Measurements from ENCODE around the gene BLTP3A.

GRCh38 chr6:34772940-34773339, 18.9 kb upstream of the BLTP3A start:
- TF ChIP-seq, protein P1, sequence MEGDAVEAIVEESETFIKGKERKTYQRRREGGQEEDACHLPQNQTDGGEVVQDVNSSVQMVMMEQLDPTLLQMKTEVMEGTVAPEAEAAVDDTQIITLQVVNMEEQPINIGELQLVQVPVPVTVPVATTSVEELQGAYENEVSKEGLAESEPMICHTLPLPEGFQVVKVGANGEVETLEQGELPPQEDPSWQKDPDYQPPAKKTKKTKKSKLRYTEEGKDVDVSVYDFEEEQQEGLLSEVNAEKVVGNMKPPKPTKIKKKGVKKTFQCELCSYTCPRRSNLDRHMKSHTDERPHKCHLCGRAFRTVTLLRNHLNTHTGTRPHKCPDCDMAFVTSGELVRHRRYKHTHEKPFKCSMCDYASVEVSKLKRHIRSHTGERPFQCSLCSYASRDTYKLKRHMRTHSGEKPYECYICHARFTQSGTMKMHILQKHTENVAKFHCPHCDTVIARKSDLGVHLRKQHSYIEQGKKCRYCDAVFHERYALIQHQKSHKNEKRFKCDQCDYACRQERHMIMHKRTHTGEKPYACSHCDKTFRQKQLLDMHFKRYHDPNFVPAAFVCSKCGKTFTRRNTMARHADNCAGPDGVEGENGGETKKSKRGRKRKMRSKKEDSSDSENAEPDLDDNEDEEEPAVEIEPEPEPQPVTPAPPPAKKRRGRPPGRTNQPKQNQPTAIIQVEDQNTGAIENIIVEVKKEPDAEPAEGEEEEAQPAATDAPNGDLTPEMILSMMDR (IDR thresholded peaks at IDR 0.05), result no peak
- TF ChIP-seq NFIC (IDR thresholded peaks at IDR 0.05; ENCODE audit: borderline replicate concordance) (no peak), NRF1 (IDR thresholded peaks at IDR 0.05; ENCODE audit: low read depth, low read length) (no peak)
- TF ChIP-seq, protein P2, sequence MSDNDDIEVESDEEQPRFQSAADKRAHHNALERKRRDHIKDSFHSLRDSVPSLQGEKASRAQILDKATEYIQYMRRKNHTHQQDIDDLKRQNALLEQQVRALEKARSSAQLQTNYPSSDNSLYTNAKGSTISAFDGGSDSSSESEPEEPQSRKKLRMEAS (IDR thresholded peaks at IDR 0.05; ENCODE audit: low read depth), result no peak
